Measurements from ENCODE around the gene RALGAPA2.
A peak's percentile ranks its signal among the peaks of the same experiment; 100 is the strongest.
"Not testable (repeated sequence)": the region's sequence is repeated elsewhere in the genome, so short reads cannot be mapped to it uniquely, and the experiment has no call there.

Gene RALGAPA2

GRCh38 chr20:20363799-20364592, 348.4 kb downstream of the RALGAPA2 start:
- in situ Hi-C loops (cut with HindIII; ENCODE audit: low sequenced_read_pairs) = no loop called here
- DNase-seq (ENCODE audit: low read depth, low spot score) = no peak
- H3K4me3 ChIP-seq (ENCODE audit: low read depth, low read length) = no peak overlapping the region
- TF ChIP-seq CTCF (IDR thresholded peaks at IDR 0.05; ENCODE audit: low read depth, low read length) = no peak

DNA sequence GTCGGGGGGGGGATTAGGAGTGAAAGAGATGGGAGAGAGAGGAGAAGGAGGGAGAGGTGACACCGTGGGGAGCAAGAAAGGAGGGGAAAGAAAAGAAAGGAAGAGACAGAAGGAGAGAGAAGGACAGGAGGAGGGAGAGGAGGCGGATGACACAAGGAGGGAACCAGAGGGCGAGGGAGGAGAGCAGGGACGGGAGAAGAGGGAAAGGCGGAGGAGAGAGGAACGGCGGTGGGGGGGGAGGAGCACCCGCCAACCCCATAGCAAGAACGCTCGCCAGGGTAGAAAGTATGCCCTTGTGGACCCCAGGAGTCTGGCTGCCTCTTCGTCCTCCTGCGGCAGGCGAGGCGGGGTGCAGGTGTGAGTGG, 349.0 kb downstream of the RALGAPA2 start:
- in situ Hi-C loops (cut with HindIII; ENCODE audit: low sequenced_read_pairs) = no loop called here
- no peak for DNase-seq (ENCODE audit: low read depth, low spot score)

GRCh38 chr20:20362774-20363433, 349.5 kb downstream of the RALGAPA2 start:
- TF ChIP-seq CTCF (IDR thresholded peaks at IDR 0.05; ENCODE audit: low read depth, low read length) = no peak
- H3K4me3 ChIP-seq (ENCODE audit: low read depth, low read length) = no peak overlapping the region
- no peak for DNase-seq (ENCODE audit: low read depth, low spot score)
- in situ Hi-C loops (cut with HindIII; ENCODE audit: low sequenced_read_pairs) = no loop called here

More for the DNA sequence above, 349.0 kb downstream of the RALGAPA2 start:
- no peak overlapping the region for H3K4me3 ChIP-seq (ENCODE audit: low read depth, low read length)
- TF ChIP-seq CTCF (IDR thresholded peaks at IDR 0.05; ENCODE audit: low read depth, low read length) = no peak

GRCh38 chr20:20360464-20360863, 352.0 kb downstream of the RALGAPA2 start:
- peak; percentile 85 for TF ChIP-seq CTCF (IDR thresholded peaks at IDR 0.05; ENCODE audit: low read depth, low read length)
- H3K4me3 ChIP-seq (ENCODE audit: low read depth, low read length) = no peak overlapping the region
- DNase-seq (ENCODE audit: low read depth, low spot score) = peak; percentile 71
- in situ Hi-C loops (cut with HindIII; ENCODE audit: low sequenced_read_pairs) = no loop called here

GRCh38 chr20:20359628-20360027, 352.8 kb downstream of the RALGAPA2 start:
- TF ChIP-seq CTCF (IDR thresholded peaks at IDR 0.05; ENCODE audit: low read depth, low read length) = no peak
- no peak overlapping the region for H3K4me3 ChIP-seq (ENCODE audit: low read depth, low read length)
- in situ Hi-C loops (cut with HindIII; ENCODE audit: low sequenced_read_pairs) = no loop called here
- DNase-seq (ENCODE audit: low read depth, low spot score) = no peak

DNA sequence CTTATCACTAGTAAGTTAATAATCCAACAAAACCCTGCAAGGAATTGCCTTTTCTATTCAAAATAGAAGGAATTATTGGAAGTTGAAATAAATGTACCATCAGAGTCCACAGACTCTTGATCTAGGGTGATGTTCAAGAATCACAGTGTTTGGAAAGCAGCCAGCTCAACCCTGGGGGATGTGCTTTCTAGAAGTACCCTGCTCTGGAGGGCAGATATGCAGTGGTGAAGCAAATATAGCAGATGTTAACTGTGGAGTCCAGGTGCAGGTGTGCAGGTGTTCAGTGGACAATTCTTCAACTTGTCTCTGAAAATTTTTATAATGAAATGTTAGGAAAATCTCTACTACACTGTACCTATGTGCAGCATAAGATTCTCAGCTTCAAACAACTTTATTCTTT, 353.6 kb downstream of the RALGAPA2 start:
- no peak for DNase-seq (ENCODE audit: low read depth, low spot score)
- no peak overlapping the region for H3K4me3 ChIP-seq (ENCODE audit: low read depth, low read length)
- TF ChIP-seq CTCF (IDR thresholded peaks at IDR 0.05; ENCODE audit: low read depth, low read length) = no peak
- in situ Hi-C loops (cut with HindIII; ENCODE audit: low sequenced_read_pairs) = no loop called here

DNA sequence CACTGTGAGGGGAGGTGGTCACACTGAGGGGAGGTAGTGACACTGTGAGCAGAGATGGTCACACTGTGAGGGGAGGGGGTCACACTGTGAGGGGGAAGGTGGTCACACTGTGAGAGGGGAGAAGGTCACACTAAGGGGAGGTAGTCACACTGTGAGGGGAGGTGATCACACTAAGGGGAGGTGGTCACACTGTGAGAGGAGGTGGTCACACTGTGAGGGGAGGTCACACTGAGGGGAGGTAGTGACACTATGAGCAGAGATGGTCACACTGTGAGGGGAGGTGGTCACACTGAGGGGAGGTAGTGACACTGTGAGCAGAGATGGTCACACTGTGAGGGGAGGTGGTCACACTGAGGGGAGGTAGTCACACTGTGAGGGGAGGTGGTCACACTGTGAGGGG, 356.9 kb downstream of the RALGAPA2 start:
- in situ Hi-C loops (cut with HindIII; ENCODE audit: low sequenced_read_pairs); H3K4me3 ChIP-seq (ENCODE audit: low read depth, low read length); DNase-seq (ENCODE audit: low read depth, low spot score): not testable (repeated sequence)

Measured in astrocyte of the spinal cord (primary cell).